IPS-15b (cell line): ENCODE measurements around the gene ARMC12.

Source experiments
- H3K27me3 ChIP-seq: one replicate; pipeline ENCODE4 v1.6.1; 2013; ENCODE audit warnings: low read length; ENCODE audit not compliant: control insufficient read depth, insufficient read depth
- H3K36me3 ChIP-seq: one replicate; pipeline ENCODE4 v1.6.1; 2013; ENCODE audit warnings: low read length; ENCODE audit not compliant: control insufficient read depth, insufficient read depth
- H3K4me1 ChIP-seq: one replicate; pipeline ENCODE4 v1.6.1; 2013; ENCODE audit warnings: mild to moderate bottlenecking, low read length; ENCODE audit not compliant: control insufficient read depth, insufficient read depth
- H3K4me3 ChIP-seq: one replicate; pipeline ENCODE4 v1.5.1; 2013; ENCODE audit warnings: low read depth, low read length
- H3K9ac ChIP-seq: one replicate; pipeline ENCODE4 v1.6.1; 2013; ENCODE audit warnings: low read depth, mild to moderate bottlenecking, low read length
- H3K9me3 ChIP-seq: one replicate; pipeline ENCODE4 v1.6.1; 2013; ENCODE audit warnings: mild to moderate bottlenecking, low read length; ENCODE audit not compliant: control insufficient read depth, insufficient read depth

Gene ARMC12

DNA sequence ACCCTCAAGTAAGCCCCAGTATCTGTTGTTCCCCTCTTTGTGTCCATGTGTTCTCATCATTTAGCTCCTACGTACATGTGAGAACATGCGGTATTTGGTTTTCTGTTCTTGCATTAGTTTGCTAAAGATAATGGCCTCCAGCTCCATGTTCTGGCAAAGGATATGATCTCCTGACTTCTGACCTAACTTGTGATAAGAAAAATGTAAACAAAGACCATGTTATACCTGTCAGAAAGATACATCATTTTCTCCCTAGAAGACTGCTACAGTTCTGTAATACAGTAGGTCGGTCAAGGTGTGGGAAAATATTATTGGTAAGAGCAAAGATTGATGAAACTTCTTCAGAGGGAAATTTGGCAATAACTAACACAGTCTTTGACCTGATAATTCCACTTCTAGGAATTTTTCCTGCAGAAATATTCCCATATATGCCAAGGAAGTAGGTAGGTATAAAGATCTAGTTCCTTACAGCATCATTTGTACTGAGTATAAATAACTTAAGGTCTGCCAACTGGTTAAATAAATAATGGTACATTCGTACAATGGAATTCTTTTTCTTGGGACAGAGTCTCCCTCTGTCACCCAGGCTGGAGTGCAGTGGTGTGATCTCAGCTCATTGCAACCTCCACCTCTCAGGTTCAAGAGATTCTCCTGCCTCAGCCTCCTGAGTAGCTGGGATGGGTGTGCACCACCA, 29.0 kb upstream of the ARMC12 start:
- H3K4me3 ChIP-seq, result no peak overlapping the region
- no peaks in the 10 kb centered on the region for H3K27me3 ChIP-seq

DNA sequence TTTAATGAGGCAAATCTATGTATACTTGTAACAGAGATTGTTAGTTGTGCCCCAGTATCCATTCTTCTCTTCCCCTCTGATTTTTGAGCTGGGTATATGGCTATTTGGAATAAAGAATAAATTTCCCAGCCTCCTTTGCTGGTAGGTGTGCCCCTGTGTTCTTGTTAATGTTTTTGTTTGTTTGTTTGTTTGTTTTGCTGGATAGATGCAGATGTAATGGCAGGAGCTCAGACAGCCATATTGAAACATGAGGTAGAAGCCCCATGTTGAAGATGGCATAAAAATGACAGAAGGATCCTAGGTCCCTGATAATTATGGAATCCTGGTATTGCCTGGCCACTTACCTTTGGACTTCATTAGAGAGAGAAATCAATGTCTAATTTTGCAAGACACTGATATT, 28.2 kb upstream of the ARMC12 start:
- no peaks in the 10 kb centered on the region for H3K4me1 ChIP-seq
- no peaks in the 10 kb centered on the region for H3K27me3 ChIP-seq
- no peak overlapping the region for H3K9ac ChIP-seq
- no peaks in the 10 kb centered on the region for H3K36me3 ChIP-seq
- no peak overlapping the region for H3K4me3 ChIP-seq
- H3K9me3 ChIP-seq, result no peaks in the 10 kb centered on the region

More for the DNA sequence above, 29.0 kb upstream of the ARMC12 start:
- Histone ChIP-seq H3K9me3 (no peaks in the 10 kb centered on the region), H3K9ac (no peak overlapping the region), H3K4me1 (no peaks in the 10 kb centered on the region), H3K36me3 (no peaks in the 10 kb centered on the region)

DNA sequence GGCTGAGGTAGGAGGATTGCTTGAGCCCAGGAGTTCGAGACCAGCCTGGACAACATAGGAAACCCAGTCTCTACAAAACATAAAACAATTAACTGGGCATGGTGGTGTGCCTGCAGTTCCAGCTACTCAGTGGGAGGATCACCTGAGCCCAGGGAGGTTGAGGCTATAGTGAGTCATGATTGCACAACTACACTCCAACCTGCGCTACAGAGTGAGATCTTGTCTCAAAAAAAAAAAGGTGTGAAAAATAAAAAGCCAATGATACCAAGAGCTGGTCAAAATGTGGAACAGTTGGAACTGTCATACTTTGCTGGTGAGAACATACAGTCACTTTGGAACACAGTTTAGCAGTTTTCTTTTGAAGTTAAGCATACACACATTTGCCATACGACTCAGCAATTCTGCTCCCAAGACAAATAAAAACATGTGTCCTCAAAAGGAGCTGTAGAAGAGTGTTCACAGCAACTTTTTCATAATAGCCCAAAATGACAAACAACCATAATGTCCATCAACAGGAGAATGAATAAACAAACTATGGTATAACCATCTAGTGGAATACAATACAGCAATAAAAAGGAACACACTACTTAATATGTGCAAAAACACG, 26.5 kb upstream of the ARMC12 start:
- Histone ChIP-seq H3K9me3 (no peaks in the 10 kb centered on the region), H3K9ac (no peak overlapping the region), H3K36me3 (no peaks in the 10 kb centered on the region), H3K4me1 (no peaks in the 10 kb centered on the region), H3K27me3 (no peaks in the 10 kb centered on the region), H3K4me3 (no peak overlapping the region)

DNA sequence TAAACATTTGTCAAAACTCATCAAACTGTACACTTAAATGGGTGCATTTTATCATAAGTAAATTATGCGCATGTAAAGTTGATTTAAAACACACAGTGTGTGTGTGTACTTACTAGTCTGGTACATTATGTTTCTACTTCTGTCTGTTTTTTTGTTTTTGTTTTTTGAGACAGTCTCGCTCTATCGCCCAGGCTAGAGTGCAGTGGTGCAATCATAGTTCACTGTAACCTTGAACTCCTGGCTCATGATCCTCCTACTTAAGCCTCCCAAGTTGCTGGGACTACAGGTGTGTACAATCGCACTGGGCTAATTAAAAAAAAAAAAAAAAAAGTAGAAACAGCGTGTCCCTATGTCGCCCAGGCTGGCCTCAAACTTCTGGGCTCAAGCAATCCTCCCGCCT, 25.1 kb upstream of the ARMC12 start:
- Histone ChIP-seq H3K27me3 (no peaks in the 10 kb centered on the region), H3K4me3 (no peak overlapping the region), H3K36me3 (no peaks in the 10 kb centered on the region), H3K9me3 (no peaks in the 10 kb centered on the region), H3K9ac (no peak overlapping the region), H3K4me1 (peaks cover 4% of the 10 kb centered on the region)

- Histone ChIP-seq H3K9ac (no peak overlapping the region), H3K4me1 (peaks cover 6% of the 10 kb centered on the region), H3K9me3 (no peaks in the 10 kb centered on the region), H3K4me3 (no peak overlapping the region), H3K36me3 (no peaks in the 10 kb centered on the region), H3K27me3 (no peaks in the 10 kb centered on the region)
Observed at GRCh38 chr6:35713006-35713767, 23.6 kb upstream of the ARMC12 start.

DNA sequence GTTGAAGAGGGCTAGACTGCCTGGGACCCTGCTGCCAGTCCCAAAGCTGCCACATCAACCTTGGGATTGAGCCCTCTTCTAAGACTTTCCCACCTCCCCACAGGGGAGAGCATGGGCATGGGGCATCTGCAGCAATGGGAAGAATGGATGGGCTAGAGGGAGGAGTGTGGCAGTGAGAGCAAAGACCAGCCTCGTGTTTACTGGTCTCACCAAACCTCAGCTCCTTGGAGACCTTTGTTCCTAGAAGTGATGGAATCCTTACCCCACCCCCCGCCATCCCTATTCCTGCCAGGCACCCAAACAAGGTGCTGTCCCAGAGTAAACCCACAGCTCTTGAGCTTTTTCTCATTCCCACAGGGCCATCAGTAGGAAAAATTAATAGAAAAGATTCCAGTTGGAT, 20.0 kb upstream of the ARMC12 start:
- Histone ChIP-seq H3K9me3 (no peaks in the 10 kb centered on the region), H3K9ac (no peak overlapping the region), H3K4me3 (no peak overlapping the region), H3K36me3 (no peaks in the 10 kb centered on the region), H3K4me1 (peaks cover 24% of the 10 kb centered on the region), H3K27me3 (no peaks in the 10 kb centered on the region)

GRCh38 chr6:35717449-35718374, 19.1 kb upstream of the ARMC12 start:
- H3K9me3 ChIP-seq, result no peaks in the 10 kb centered on the region
- H3K27me3 ChIP-seq, result no peaks in the 10 kb centered on the region
- H3K9ac ChIP-seq, result no peak overlapping the region
- H3K4me3 ChIP-seq, result no peak overlapping the region
- peaks cover 24% of the 10 kb centered on the region for H3K4me1 ChIP-seq
- no peaks in the 10 kb centered on the region for H3K36me3 ChIP-seq

DNA sequence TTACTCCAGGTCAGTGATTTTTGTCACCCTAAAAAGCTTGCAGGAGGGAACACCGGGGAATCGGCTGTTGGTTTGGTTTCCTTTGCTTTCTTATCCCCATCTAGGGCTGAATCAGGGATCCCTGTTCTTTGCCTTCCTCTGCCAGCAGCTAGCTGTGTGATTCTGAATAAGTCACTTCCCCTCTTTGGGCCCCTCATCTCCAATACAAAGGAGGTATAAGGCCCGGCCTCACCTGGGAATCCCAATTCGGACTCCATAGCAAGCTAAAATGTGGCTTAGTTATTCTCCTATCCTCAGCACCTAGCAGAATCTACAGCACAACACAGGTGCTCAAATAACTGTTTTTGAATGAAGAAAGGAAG, 18.5 kb upstream of the ARMC12 start:
- Histone ChIP-seq H3K9ac (no peak overlapping the region), H3K4me3 (no peak overlapping the region), H3K27me3 (no peaks in the 10 kb centered on the region), H3K36me3 (no peaks in the 10 kb centered on the region), H3K4me1 (peaks cover 24% of the 10 kb centered on the region), H3K9me3 (no peaks in the 10 kb centered on the region)

GRCh38 chr6:35718911-35719381, 17.9 kb upstream of the ARMC12 start:
- no peak overlapping the region for H3K9ac ChIP-seq
- no peaks in the 10 kb centered on the region for H3K27me3 ChIP-seq
- H3K9me3 ChIP-seq, result no peaks in the 10 kb centered on the region
- H3K4me3 ChIP-seq, result no peak overlapping the region
- no peaks in the 10 kb centered on the region for H3K36me3 ChIP-seq
- peaks cover 24% of the 10 kb centered on the region for H3K4me1 ChIP-seq

DNA sequence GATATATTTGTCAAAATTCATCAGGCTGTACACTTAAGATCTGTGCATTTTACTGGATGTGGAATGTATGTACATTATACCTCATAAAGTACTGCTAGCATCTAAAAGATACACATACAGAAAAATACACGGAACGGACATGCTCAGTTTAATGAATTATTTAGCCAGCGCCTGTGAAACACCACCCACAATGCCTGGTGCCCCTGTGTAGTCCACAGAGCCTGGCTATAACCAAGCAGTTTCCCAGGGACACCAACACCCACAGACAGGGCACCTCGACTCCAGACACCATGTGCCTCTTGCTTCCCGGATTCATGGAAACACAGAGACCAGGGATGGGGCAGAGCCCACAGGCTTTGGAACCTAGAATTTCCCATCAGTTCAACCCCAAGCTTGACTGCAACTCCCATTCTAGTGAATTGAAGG, 17.4 kb upstream of the ARMC12 start:
- no peaks in the 10 kb centered on the region for H3K36me3 ChIP-seq
- H3K4me1 ChIP-seq, result peaks cover 24% of the 10 kb centered on the region
- H3K9ac ChIP-seq, result no peak overlapping the region
- no peaks in the 10 kb centered on the region for H3K27me3 ChIP-seq
- H3K9me3 ChIP-seq, result no peaks in the 10 kb centered on the region
- no peak overlapping the region for H3K4me3 ChIP-seq
